ENCODE measurements around the gene DEFB113. TPM values are rescaled to one million over a fixed set of nuclear protein-coding genes. Genes with fewer than 3 reads are reported as not detected.

Gene DEFB113
- total and polyA plus RNA-seq, 10 of the 15 experiments (the other 5 are each of a cell fraction or from before 2014, with no cell fraction given): not detected

- intact Hi-C loops (cut with micrococcal nuclease; ENCODE audit: unreplicated experiment): no loop called here
- H4K20me1 ChIP-seq (ENCODE audit: control insufficient read depth, insufficient read depth): no peaks in the 10 kb centered on the region
- H3K79me2 ChIP-seq (ENCODE audit: control insufficient read depth, insufficient read depth, low read length): no peaks in the 10 kb centered on the region
- H3K9ac ChIP-seq (ENCODE audit: control insufficient read depth, insufficient read depth, low read length): no peak overlapping the region
- H3K4me2 ChIP-seq (ENCODE audit: control insufficient read depth, insufficient read depth): no peak overlapping the region
- no peak for TF ChIP-seq POU2F2 (IDR thresholded peaks at IDR 0.05; ENCODE audit: borderline replicate concordance, low read depth, low read length)
- no peak for TF ChIP-seq WRNIP1 (IDR thresholded peaks at IDR 0.05; ENCODE audit: borderline replicate concordance, low read depth, low read length)
- no peak for TF ChIP-seq BHLHE40 (IDR thresholded peaks at IDR 0.05; ENCODE audit: borderline replicate concordance in 1 of 2, low read depth in 2 of 2, low read length in 1 of 2)
- no peak for TF ChIP-seq SMAD5 (IDR thresholded peaks at IDR 0.05; ENCODE audit: low read depth)
- no peak for TF ChIP-seq YBX1 (IDR thresholded peaks at IDR 0.05)
- no peak for TF ChIP-seq NFXL1 (IDR thresholded peaks at IDR 0.05; ENCODE audit: borderline replicate concordance)
- no peak overlapping the region for H3K27ac ChIP-seq (ENCODE audit: control insufficient read depth, insufficient read depth)
- ATAC-seq: no peak
- H3K36me3 ChIP-seq (ENCODE audit: control insufficient read depth in 2 of 2, insufficient read depth in 2 of 2, low read length in 1 of 2): no peaks in the 10 kb centered on the region
- FAIRE-seq: no peak
- H3K4me3 ChIP-seq: no peak overlapping the region
- POLR2A ChIA-PET: no interaction called here
- RAD21 ChIA-PET (ENCODE audit: unreplicated experiment): no interaction called here
- H3K9me3 ChIP-seq (replicated peaks; ENCODE audit: control insufficient read depth, insufficient read depth, low read length): no peaks in the 10 kb centered on the region
- H2AFZ ChIP-seq (ENCODE audit: control insufficient read depth, low read depth, low read length): no peak overlapping the region
- DNase-seq (ENCODE audit: low read depth, low spot score): no peak
- WGBS (ENCODE audit: insufficient coverage, insufficient replicate concordance, low lambda C conversion rate, missing lambda C conversion rate): 54% methylated on average over 21 of the region's 21 CpGs
- in situ Hi-C loops (cut with MboI): no loop called here
- H3K4me1 ChIP-seq (ENCODE audit: control insufficient read depth, insufficient read depth, low read length): no peaks in the 10 kb centered on the region
- H3K27me3 ChIP-seq (replicated peaks in 1 of 2; ENCODE audit: control insufficient read depth in 2 of 2, insufficient read depth in 2 of 2, low read length in 1 of 2): no peaks in the 10 kb centered on the region
- SMC1A ChIA-PET (ENCODE audit: uncharacterized antibody, unreplicated experiment): no interaction called here
- CTCF ChIA-PET: no interaction called here
- no TSS peak for BruUV-seq (replicated peaks)
These were observed 35.9 kb downstream of the DEFB113 start for GRCh38 chr6:49933526-49933925.

- Histone ChIP-seq H2AFZ (ENCODE audit: control insufficient read depth, low read depth, low read length) (no peak overlapping the region), H3K4me2 (ENCODE audit: control insufficient read depth, insufficient read depth) (no peak overlapping the region), H3K27ac (ENCODE audit: control insufficient read depth, insufficient read depth) (no peak overlapping the region), H3K4me3 (no peak overlapping the region), H3K9me3 (replicated peaks; ENCODE audit: control insufficient read depth, insufficient read depth, low read length) (no peaks in the 10 kb centered on the region), H3K9ac (ENCODE audit: control insufficient read depth, insufficient read depth, low read length) (no peak overlapping the region), H3K27me3 (replicated peaks in 1 of 2; ENCODE audit: control insufficient read depth in 2 of 2, insufficient read depth in 2 of 2, low read length in 1 of 2) (no peaks in the 10 kb centered on the region), H3K4me1 (ENCODE audit: control insufficient read depth, insufficient read depth, low read length) (no peaks in the 10 kb centered on the region), H4K20me1 (ENCODE audit: control insufficient read depth, insufficient read depth) (no peaks in the 10 kb centered on the region), H3K36me3 (ENCODE audit: control insufficient read depth in 2 of 2, insufficient read depth in 2 of 2, low read length in 1 of 2) (no peaks in the 10 kb centered on the region), H3K79me2 (ENCODE audit: control insufficient read depth, insufficient read depth, low read length) (no peaks in the 10 kb centered on the region)
- ChIA-PET CTCF (no interaction called here), RAD21 (ENCODE audit: unreplicated experiment) (no interaction called here), POLR2A (no interaction called here), SMC1A (ENCODE audit: uncharacterized antibody, unreplicated experiment) (interaction anchor here (0.6 kb wide), 1 partner anchor 410 kb away, joined by 3 read pairs; no protein-coding TSS in a partner anchor)
- in situ Hi-C loops (cut with MboI) (no loop called here), intact Hi-C loops (cut with micrococcal nuclease; ENCODE audit: unreplicated experiment) (no loop called here)
- no peak for TF ChIP-seq FOS (IDR thresholded peaks at IDR 0.05; ENCODE audit: borderline replicate concordance, extremely low read depth, insufficient read length)
- BruUV-seq (replicated peaks): no TSS peak
- DNase-seq (ENCODE audit: low read depth, low spot score) (no peak), ATAC-seq (no peak), FAIRE-seq (no peak)
These were observed 40.1 kb downstream of the DEFB113 start for GRCh38 chr6:49929340-49929739.

Data from GM12878 (cell line).